Measurements from ENCODE around the gene UGDH.

UGDH gene

DNA sequence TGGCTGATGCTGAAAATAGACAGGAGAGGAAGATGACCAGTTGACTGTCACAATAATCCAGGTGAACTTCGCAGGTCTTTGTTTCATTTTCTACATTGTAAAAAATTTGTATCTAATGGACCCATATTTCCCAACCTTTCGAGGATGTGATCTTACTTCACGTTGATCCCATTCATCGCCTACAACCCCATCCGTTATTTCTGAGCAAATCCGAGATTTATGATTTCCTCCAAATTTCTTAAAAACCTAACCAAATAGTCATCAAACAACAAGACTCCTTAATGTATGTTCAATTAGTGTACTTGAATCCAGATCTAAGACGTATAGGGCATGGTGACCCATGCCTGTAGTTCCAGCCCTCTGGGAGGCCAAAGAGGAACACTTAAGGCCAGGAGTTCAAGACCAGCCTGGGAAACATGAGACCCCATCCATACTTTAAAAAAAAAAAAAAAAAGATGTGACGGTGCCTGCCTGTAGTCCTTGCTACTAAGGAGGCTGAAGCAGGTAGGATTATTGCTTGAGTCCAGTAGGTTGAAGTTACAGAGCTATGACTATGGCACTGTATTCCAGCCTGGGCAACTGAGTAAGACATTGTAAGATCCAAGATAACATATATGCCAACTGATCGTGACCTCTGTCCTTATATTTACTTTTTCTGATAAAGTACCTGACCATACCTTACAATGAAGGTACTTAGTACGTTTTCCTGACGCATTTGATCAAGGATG, 74.2 kb downstream of the UGDH start:
- Histone ChIP-seq H3K4me3 (replicated peaks; ENCODE audit: low read depth, low read length) (no peak overlapping the region), H3K36me3 (ENCODE audit: control insufficient read depth, insufficient read depth, low read length) (peaks cover 22% of the 10 kb centered on the region), H3K27me3 (replicated peaks; ENCODE audit: control insufficient read depth, insufficient read depth, low read length) (no peaks in the 10 kb centered on the region)
- DNase-seq (ENCODE audit: extremely low read depth, insufficient read length) = no peak
- TF ChIP-seq, protein P1, sequence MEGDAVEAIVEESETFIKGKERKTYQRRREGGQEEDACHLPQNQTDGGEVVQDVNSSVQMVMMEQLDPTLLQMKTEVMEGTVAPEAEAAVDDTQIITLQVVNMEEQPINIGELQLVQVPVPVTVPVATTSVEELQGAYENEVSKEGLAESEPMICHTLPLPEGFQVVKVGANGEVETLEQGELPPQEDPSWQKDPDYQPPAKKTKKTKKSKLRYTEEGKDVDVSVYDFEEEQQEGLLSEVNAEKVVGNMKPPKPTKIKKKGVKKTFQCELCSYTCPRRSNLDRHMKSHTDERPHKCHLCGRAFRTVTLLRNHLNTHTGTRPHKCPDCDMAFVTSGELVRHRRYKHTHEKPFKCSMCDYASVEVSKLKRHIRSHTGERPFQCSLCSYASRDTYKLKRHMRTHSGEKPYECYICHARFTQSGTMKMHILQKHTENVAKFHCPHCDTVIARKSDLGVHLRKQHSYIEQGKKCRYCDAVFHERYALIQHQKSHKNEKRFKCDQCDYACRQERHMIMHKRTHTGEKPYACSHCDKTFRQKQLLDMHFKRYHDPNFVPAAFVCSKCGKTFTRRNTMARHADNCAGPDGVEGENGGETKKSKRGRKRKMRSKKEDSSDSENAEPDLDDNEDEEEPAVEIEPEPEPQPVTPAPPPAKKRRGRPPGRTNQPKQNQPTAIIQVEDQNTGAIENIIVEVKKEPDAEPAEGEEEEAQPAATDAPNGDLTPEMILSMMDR (IDR thresholded peaks at IDR 0.05; ENCODE audit: insufficient read depth, low read length, poor library complexity, severe bottlenecking) = no peak

DNA sequence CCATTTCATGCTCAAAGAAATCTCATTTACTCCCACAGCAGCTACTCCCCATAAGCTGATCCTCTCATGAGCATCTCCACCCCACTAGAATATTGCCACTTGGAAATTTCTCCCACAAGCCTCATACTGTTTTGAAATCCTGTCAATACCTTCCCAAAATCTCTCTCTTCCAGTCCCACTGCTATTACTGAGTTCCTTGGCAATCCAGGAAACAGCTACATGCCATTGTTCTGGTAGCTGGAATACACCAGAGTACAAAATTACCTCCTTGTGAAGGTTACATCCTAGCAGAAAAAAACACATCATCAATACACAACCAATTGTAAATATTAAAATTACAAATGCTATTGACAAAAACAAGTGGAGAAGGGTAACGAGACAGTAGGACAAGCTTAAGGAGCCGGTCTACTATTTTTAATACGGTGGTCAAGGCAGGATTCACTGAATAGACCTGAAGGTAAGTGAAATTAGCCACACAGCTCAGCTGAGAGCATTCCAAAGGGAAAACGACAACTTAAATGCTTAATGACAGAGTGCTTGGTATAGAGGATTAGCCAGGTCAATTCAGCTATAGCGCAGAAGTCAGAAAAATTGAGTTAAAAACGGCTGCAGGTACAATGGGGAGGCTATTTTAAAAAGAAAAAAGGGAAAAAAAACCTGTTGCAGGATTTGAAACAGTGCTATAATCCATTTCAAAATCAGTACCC, 74.9 kb downstream of the UGDH start:
- H3K36me3 ChIP-seq (ENCODE audit: control insufficient read depth, insufficient read depth, low read length) = peaks cover 22% of the 10 kb centered on the region
- no peak for DNase-seq (ENCODE audit: extremely low read depth, insufficient read length)
- H3K27me3 ChIP-seq (replicated peaks; ENCODE audit: control insufficient read depth, insufficient read depth, low read length) = no peaks in the 10 kb centered on the region
- H3K4me3 ChIP-seq (replicated peaks; ENCODE audit: low read depth, low read length) = no peak overlapping the region
- TF ChIP-seq, protein P1 (IDR thresholded peaks at IDR 0.05; ENCODE audit: insufficient read depth, low read length, poor library complexity, severe bottlenecking) = no peak

DNA sequence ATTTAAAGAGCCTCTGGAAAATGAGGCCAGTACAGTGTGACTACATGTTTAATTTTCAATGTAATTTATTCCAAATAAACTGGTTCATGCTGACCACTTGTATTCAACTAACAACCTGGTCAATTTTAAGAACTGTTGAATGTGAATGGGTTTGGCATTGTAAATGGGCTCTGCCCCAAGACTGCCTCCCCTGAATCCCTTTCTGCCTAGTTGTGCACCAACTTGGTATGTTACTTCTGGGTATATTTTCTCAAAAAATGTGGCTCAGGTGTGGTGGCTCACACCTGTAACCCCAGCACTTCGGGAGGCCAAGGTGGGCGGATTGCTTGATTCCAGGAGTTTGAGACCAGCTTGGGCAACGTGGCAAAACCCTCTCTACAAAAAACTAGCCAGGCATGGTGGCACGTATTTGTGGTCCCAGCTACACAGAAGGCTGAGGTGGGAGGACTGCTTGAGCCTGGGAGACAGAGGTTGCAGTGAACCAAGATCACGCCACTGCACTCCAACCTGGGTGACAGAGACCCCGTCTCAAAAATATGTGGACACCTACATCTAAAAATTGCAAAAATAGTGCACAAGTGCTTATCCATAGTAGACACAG, 75.7 kb downstream of the UGDH start:
- Histone ChIP-seq H3K36me3 (ENCODE audit: control insufficient read depth, insufficient read depth, low read length) (peaks cover 18% of the 10 kb centered on the region), H3K27me3 (replicated peaks; ENCODE audit: control insufficient read depth, insufficient read depth, low read length) (no peaks in the 10 kb centered on the region), H3K4me3 (replicated peaks; ENCODE audit: low read depth, low read length) (no peak overlapping the region)
- TF ChIP-seq, protein P1 (IDR thresholded peaks at IDR 0.05; ENCODE audit: insufficient read depth, low read length, poor library complexity, severe bottlenecking) = no peak
- no peak for DNase-seq (ENCODE audit: extremely low read depth, insufficient read length)

- no peaks in the 10 kb centered on the region for H3K27me3 ChIP-seq (replicated peaks; ENCODE audit: control insufficient read depth, insufficient read depth, low read length)
- DNase-seq (ENCODE audit: extremely low read depth, insufficient read length) = no peak
- no peak overlapping the region for H3K4me3 ChIP-seq (replicated peaks; ENCODE audit: low read depth, low read length)
- peaks cover 18% of the 10 kb centered on the region for H3K36me3 ChIP-seq (ENCODE audit: control insufficient read depth, insufficient read depth, low read length)
- TF ChIP-seq, protein P1 (IDR thresholded peaks at IDR 0.05; ENCODE audit: insufficient read depth, low read length, poor library complexity, severe bottlenecking) = no peak
Measured at GRCh38 chr4:39450618-39451017, 76.6 kb downstream of the UGDH start.
